Subcutaneous abdominal adipose tissue (tissue), 5 donors: ENCODE results near the gene PRRG3.

Experiments used
- H3K27ac ChIP-seq: one replicate; pipeline ENCODE4 v1.7.0; 2013; ENCODE audit warnings: low read depth, mild to moderate bottlenecking, inconsistent platforms, low read length, moderate library complexity
- H3K27me3 ChIP-seq, 5 donors: one replicate each; pipeline ENCODE4 v1.7.0; 2013; ENCODE audit warnings: low read length in 5 of 5, inconsistent platforms in 1 of 5; ENCODE audit not compliant: control insufficient read depth in 5 of 5, insufficient read depth in 4 of 5
- H3K36me3 ChIP-seq, 5 donors: one replicate each; pipeline ENCODE4 v1.7.0; 2013; ENCODE audit warnings: low read length in 5 of 5; ENCODE audit not compliant: control insufficient read depth in 5 of 5, insufficient read depth in 5 of 5
- H3K4me1 ChIP-seq, 5 donors: one replicate each; pipeline ENCODE4 v1.7.0; 2013; ENCODE audit warnings: low read length in 5 of 5, mild to moderate bottlenecking in 3 of 5, moderate library complexity in 1 of 5; ENCODE audit not compliant: control insufficient read depth in 5 of 5, insufficient read depth in 5 of 5
- H3K4me3 ChIP-seq, 5 donors: one replicate each; pipeline ENCODE4 v1.7.0; 2013; ENCODE audit warnings: low read length in 5 of 5, low read depth in 1 of 5
- H3K9ac ChIP-seq, 5 donors: one replicate each; pipeline ENCODE4 v1.7.0; 2013; ENCODE audit warnings: low read length in 5 of 5, mild to moderate bottlenecking in 4 of 5, moderate library complexity in 3 of 5
- H3K9me3 ChIP-seq, 5 donors: one replicate each; pipeline ENCODE4 v1.7.0; 2013; ENCODE audit warnings: low read length in 5 of 5; ENCODE audit not compliant: control insufficient read depth in 5 of 5
- donor health status: healthy.
- donor health status: healthy.
- donor health status: healthy.
- donor health status: healthy.
- donor health status: healthy.

The PRRG3 gene

GRCh38 chrX:151703487-151703886, 8.2 kb downstream of the PRRG3 start:
- Histone ChIP-seq H3K27me3 (peaks cover 6 to 43% (median 13%) of the 10 kb centered on the region in 5 donors), H3K9me3 (no peaks in the 10 kb centered on the region), H3K9ac (no peak overlapping the region), H3K36me3 (no peaks in the 10 kb centered on the region), H3K4me1 (peaks cover 0 to 16% (median 11%) of the 10 kb centered on the region in 5 donors), H3K4me3 (no peak overlapping the region), H3K27ac (no peak overlapping the region)

DNA sequence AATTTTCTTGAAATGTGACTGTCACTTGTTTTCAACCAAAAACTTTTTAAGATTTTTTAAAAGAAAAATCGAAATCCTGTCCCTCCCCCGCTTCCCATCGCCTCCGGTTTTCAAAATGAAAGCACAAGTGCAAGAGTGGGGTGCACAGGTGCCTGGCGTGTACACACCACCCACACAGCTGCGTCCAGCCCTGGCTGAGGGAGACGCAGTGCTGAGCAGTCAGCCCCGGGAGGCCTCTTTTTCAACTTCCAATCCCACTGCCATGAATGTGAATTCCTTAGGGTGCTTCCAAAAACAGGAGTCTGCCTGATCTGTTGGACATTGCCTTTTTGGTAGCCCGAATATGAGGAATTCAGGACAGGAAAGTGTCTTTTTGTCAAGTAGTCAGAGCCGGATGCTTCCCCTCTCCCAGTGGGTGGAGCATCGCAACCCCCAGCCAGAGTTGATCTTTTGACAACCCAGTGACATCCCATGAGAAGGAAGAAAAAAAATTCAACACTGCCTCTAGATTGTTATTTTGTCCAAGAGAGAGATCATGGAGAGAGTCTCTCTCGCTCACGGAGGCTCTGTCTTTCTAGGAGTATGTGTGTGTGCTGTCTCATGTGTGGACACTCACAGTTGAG, 8.9 kb downstream of the PRRG3 start:
- peaks cover 5 to 38% (median 13%) of the 10 kb centered on the region in 5 donors for H3K27me3 ChIP-seq
- no peaks in the 10 kb centered on the region for H3K36me3 ChIP-seq
- no peak overlapping the region for H3K9ac ChIP-seq
- no peak overlapping the region for H3K27ac ChIP-seq
- no peaks in the 10 kb centered on the region for H3K9me3 ChIP-seq
- peaks cover 0 to 16% (median 11%) of the 10 kb centered on the region in 5 donors for H3K4me1 ChIP-seq
- H3K4me3 ChIP-seq = peak overlapping the region in 3 of 5 donors; percentile 5 to 55 (median 45)

DNA sequence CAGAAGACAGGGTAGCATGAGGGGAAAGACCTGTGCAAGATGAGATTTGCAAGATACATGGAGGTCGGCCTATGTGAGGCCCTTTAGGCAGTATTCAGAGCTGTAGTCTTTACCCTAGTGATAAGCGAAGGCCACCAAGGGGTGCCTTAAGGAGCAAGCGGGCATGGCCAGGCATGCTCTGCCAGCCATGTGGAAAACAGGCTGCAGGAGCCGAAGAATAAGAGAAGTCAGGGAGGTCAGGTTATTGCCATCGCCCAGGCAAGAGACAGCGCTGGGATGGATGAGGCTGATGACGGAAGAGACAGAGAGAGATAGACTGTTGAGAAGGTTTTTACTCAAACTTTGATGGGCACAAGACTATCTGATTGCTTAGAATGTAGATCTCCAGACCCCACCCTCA, 13.6 kb downstream of the PRRG3 start:
- H3K27me3 ChIP-seq = peaks cover 9 to 33% (median 14%) of the 10 kb centered on the region in 5 donors
- no peak overlapping the region for H3K9ac ChIP-seq
- H3K27ac ChIP-seq = no peak overlapping the region
- no peak overlapping the region for H3K4me3 ChIP-seq
- no peaks in the 10 kb centered on the region for H3K9me3 ChIP-seq
- no peaks in the 10 kb centered on the region for H3K36me3 ChIP-seq
- H3K4me1 ChIP-seq = peaks cover 0 to 27% (median 10%) of the 10 kb centered on the region in 5 donors

- no peaks in the 10 kb centered on the region for H3K9me3 ChIP-seq
- H3K27ac ChIP-seq = no peak overlapping the region
- peaks cover 0 to 21% (median 6%) of the 10 kb centered on the region in 5 donors for H3K4me1 ChIP-seq
- no peaks in the 10 kb centered on the region for H3K36me3 ChIP-seq
- peaks cover 9 to 30% (median 16%) of the 10 kb centered on the region in 5 donors for H3K27me3 ChIP-seq
- H3K9ac ChIP-seq = no peak overlapping the region
- no peak overlapping the region for H3K4me3 ChIP-seq
Observed at GRCh38 chrX:151710457-151710856, 15.2 kb downstream of the PRRG3 start.

- H3K9me3 ChIP-seq = no peaks in the 10 kb centered on the region
- no peaks in the 10 kb centered on the region for H3K36me3 ChIP-seq
- H3K9ac ChIP-seq = no peak overlapping the region
- H3K27ac ChIP-seq = no peak overlapping the region
- H3K27me3 ChIP-seq = peaks cover 12 to 32% (median 20%) of the 10 kb centered on the region in 5 donors
- peaks cover 0 to 21% (median 6%) of the 10 kb centered on the region in 5 donors for H3K4me1 ChIP-seq
- peak overlapping the region in 1 of 5 donors; percentile 27 for H3K4me3 ChIP-seq
Observed at GRCh38 chrX:151711154-151711553, 15.9 kb downstream of the PRRG3 start.

DNA sequence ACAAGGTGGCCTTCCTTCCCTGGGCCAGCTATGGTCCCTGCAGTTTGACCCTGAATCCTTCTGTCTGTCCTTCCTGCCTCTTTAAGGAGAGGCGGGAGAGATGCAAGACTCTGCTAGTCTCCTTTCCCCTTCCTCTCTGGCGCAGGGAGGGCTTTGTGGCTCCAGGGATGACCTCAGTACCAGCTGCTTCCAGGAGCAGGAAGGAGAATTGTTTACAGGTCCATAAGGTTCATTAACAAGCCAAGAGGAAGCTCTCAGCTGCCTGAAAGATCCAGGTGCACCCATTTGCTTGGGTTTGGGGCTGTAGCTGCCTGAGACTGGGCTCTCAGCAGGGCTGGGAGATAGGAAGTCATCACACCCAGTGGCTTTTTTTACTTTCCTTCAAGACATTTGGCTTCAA, 16.5 kb downstream of the PRRG3 start:
- Histone ChIP-seq H3K4me3 (peak overlapping the region in 1 of 5 donors; percentile 27), H3K27me3 (peaks cover 9 to 27% (median 17%) of the 10 kb centered on the region in 5 donors), H3K27ac (no peak overlapping the region), H3K36me3 (no peaks in the 10 kb centered on the region), H3K9ac (no peak overlapping the region), H3K4me1 (peaks cover 0 to 21% (median 6%) of the 10 kb centered on the region in 5 donors), H3K9me3 (no peaks in the 10 kb centered on the region)

- Histone ChIP-seq H3K36me3 (no peaks in the 10 kb centered on the region), H3K27ac (no peak overlapping the region)
Observed at GRCh38 chrX:151712253-151712652, 17.0 kb downstream of the PRRG3 start.

DNA sequence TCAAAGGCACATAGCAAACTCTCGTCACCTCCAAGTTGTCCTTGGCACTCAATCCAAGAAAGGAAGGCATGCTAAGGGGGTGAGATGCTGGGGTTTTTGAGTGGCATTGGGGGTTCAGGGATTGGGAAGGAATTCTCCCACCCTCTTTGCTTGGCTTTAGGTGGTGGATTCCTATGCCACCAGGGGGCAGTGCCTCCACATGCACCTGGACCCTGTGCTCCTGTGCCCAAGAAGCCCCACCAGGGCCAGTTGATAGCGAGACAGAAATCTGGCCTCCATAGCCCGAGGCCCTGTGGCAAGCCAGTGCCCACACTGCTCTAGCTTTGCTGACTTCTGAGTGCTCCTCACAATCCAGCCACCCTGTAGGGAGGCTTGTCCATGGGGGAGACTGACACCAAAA, 18.6 kb downstream of the PRRG3 start:
- Histone ChIP-seq H3K36me3 (no peaks in the 10 kb centered on the region), H3K4me1 (peaks cover 0 to 26% (median 6%) of the 10 kb centered on the region in 5 donors), H3K9ac (no peak overlapping the region), H3K4me3 (no peak overlapping the region), H3K27me3 (peaks cover 8 to 27% (median 13%) of the 10 kb centered on the region in 5 donors), H3K27ac (no peak overlapping the region), H3K9me3 (no peaks in the 10 kb centered on the region)

More at GRCh38 chrX:151712253-151712652, 17.0 kb downstream of the PRRG3 start:
- H3K9me3 ChIP-seq = no peaks in the 10 kb centered on the region
- peaks cover 8 to 29% (median 13%) of the 10 kb centered on the region in 5 donors for H3K27me3 ChIP-seq
- no peak overlapping the region for H3K9ac ChIP-seq
- peaks cover 0 to 22% (median 6%) of the 10 kb centered on the region in 5 donors for H3K4me1 ChIP-seq
- no peak overlapping the region for H3K4me3 ChIP-seq

DNA sequence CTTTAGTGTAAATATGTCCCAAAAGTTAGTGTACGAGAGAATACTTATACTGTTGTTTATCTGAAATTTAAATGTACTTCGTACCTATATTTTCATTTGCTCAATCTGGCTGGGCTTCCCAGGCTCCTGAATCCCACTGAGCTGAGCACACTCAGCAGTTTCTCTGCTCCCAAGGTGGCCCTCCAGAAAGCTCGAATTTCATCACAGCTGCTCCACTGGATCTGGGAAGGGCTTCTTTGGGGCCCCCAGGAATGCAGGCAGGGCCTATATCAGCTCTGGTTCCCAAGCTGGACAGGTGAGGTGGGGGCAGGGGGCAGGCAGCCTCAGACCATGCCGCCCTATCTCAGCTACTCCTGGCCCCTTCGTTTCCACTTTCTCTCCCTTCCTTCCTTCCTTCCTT, 19.1 kb downstream of the PRRG3 start:
- Histone ChIP-seq H3K36me3 (no peaks in the 10 kb centered on the region), H3K4me1 (peaks cover 0 to 26% (median 6%) of the 10 kb centered on the region in 5 donors), H3K27ac (no peak overlapping the region), H3K4me3 (no peak overlapping the region), H3K27me3 (peaks cover 8 to 27% (median 13%) of the 10 kb centered on the region in 5 donors), H3K9me3 (no peaks in the 10 kb centered on the region), H3K9ac (no peak overlapping the region)

DNA sequence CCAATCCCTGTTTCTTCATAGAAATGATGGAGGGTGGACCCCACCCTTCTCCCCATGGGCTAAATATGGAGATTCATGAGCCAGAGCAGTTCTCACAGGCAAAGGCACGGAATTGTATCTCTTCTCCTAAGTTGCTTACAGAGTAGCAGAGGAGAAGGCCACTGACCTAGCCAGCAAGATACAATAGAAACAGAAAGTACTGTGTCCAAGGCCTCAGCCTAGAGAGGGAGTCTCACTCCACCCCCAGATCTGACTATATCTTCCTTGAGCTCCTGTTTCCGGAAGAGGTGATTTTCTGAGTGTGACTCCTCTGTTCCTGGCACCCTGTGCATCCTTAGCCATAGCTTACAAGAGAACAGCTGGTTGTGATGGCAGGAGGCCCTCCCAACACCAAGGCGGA, 20.5 kb downstream of the PRRG3 start, which contains the start of gene FATE1:
Gene FATE1, plus strand, starts transcription at position 284 of the 400 bp plus-strand sequence. Its CDS starts 85 bp downstream, at position 369.
- peaks cover 0 to 24% (median 5%) of the 10 kb centered on the region in 5 donors for H3K4me1 ChIP-seq
- H3K9me3 ChIP-seq = no peaks in the 10 kb centered on the region
- H3K27me3 ChIP-seq = peaks cover 8 to 24% (median 10%) of the 10 kb centered on the region in 5 donors
- no peak within 1 kb of the TSS for H3K4me3 ChIP-seq
- no peak within 1 kb of the TSS for H3K27ac ChIP-seq
- H3K36me3 ChIP-seq = no peaks in the 10 kb centered on the region
- H3K9ac ChIP-seq = no peak within 1 kb of the TSS
